Cardiac muscle cell (in vitro differentiated cells and primary cell): ENCODE data around the gene POU2AF3. TPM values are rescaled to one million over a fixed set of nuclear protein-coding genes. Genes with fewer than 3 reads are reported as not detected.

Experiments
- DNase-seq, 2 donors: peaks; one replicate each; pipeline versions ENCODE4 v3.0.0 to v3.0.0-alpha.2; 2010 to 2017; ENCODE audit warnings: low read depth in 1 of 2, low spot score in 1 of 2
- H3K27ac ChIP-seq: fragments of 200-600 bp; sonication (generic); 2 replicates; pipeline ENCODE4 v1.5.1; 2016
- H3K27me3 ChIP-seq: fragments of 200-600 bp; sonication (generic); 2 replicates; pipeline ENCODE4 v1.6.0; 2016; ENCODE audit warnings: control low read depth
- H3K36me3 ChIP-seq: fragments of 200-600 bp; sonication (generic); 2 replicates; pipeline ENCODE4 v1.5.1; 2016; ENCODE audit warnings: control low read depth
- H3K4me1 ChIP-seq: fragments of 200-600 bp; sonication (generic); 2 replicates; pipeline ENCODE4 v1.8.1; 2017; ENCODE audit warnings: low read depth, mild to moderate bottlenecking, mixed run types
- H3K4me3 ChIP-seq: fragments of 200-600 bp; sonication (generic); 2 replicates; pipeline ENCODE4 v1.5.1; 2016; ENCODE audit warnings: mild to moderate bottlenecking
- H3K9me3 ChIP-seq: fragments of 200-600 bp; sonication (generic); 2 replicates; pipeline ENCODE4 v1.5.1; 2017; ENCODE audit warnings: low read depth, mild to moderate bottlenecking, control low read depth
- polyA plus RNA-seq: library from polyadenylated mRNA; unstranded; fragments of >200 nt; fragmentation: Nextera tagmentation; extraction: Ambion mirVana; gene quantifications from 2 replicates; pipeline ENCODE4 v1.2.1, GENCODE V29; 2016
- total RNA-seq: library from RNA; depleted of rRNA; stranded (reverse); fragments of >200 nt; gene quantifications from 2 replicates; pipeline ENCODE4 v1.2.3, GENCODE V29; 2016
- TF ChIP-seq, protein P1 (sequence below): IDR thresholded peaks from 2 replicates; pipeline ENCODE4 v1.5.1; 2012; ENCODE audit warnings: low read depth, mild to moderate bottlenecking, low read length

Gene POU2AF3
- total and polyA plus RNA-seq, 2 experiments from 2014 or later = 0.36 to 0.83 TPM

DNA sequence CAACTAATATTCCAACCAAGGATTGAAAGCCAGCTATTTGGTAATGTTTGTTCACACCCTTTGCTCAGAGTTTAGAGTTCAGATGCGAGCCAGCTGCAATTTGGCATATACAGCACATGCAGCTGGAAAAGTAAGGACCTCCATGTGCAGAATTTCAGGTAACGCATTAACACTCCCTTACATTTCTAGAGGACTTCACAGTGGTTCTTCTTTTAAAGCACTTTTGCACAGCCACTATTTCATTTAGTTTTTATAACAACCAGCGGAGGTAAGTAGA, 3.4 kb downstream of the POU2AF3 start:
- H3K36me3 ChIP-seq = no peaks in the 10 kb centered on the region
- H3K4me1 ChIP-seq = no peaks in the 10 kb centered on the region
- no peaks in the 10 kb centered on the region for H3K9me3 ChIP-seq
- H3K27me3 ChIP-seq = peaks cover 55% of the 10 kb centered on the region
- no peak for DNase-seq
- TF ChIP-seq, protein P1, sequence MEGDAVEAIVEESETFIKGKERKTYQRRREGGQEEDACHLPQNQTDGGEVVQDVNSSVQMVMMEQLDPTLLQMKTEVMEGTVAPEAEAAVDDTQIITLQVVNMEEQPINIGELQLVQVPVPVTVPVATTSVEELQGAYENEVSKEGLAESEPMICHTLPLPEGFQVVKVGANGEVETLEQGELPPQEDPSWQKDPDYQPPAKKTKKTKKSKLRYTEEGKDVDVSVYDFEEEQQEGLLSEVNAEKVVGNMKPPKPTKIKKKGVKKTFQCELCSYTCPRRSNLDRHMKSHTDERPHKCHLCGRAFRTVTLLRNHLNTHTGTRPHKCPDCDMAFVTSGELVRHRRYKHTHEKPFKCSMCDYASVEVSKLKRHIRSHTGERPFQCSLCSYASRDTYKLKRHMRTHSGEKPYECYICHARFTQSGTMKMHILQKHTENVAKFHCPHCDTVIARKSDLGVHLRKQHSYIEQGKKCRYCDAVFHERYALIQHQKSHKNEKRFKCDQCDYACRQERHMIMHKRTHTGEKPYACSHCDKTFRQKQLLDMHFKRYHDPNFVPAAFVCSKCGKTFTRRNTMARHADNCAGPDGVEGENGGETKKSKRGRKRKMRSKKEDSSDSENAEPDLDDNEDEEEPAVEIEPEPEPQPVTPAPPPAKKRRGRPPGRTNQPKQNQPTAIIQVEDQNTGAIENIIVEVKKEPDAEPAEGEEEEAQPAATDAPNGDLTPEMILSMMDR = no peak
- H3K4me3 ChIP-seq = no peak overlapping the region
- no peak overlapping the region for H3K27ac ChIP-seq

DNA sequence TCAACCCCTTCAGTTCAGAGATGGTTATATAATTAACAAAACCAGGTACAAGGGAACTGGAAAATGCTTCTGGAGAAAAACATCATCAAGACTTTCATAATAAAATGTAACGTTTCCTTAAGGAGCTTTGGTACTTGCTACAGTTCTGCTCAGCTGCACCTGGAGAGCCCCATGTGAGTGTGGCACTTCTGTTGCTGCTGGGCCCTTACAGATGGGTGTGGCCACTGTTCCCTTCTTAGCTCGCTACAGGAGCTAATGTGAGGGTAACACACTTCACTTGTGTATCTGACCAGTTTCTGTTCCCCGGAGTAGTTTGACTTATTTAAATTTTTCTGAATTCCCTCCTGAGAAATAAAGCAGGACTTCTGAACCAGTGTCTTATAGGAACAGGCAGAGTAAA, 4.0 kb downstream of the POU2AF3 start:
- Histone ChIP-seq H3K9me3 (no peaks in the 10 kb centered on the region), H3K27me3 (peaks cover 51% of the 10 kb centered on the region)
- TF ChIP-seq, protein P1 = no peak

DNA sequence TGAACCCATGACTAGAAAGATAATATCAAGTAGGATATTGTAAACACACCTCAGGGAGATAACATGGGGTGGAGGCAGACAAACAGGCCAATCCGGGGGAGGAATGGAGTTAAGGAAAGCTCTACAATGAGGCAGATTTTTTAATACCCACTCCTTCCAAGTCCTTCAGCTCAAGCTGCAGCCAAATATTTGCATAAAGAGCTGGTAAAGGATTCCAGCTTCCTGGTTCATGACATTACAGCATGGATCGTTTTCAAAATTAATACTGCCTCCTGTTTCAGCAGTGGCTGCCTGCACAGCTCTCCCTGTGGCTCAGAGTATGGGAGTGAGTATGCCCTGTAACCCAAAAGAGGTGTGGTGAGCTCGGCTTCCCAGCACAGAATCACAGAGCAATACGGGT, 5.1 kb downstream of the POU2AF3 start:
- DNase-seq = peak in 1 of 2 donors; percentile 9
- H3K9me3 ChIP-seq = no peaks in the 10 kb centered on the region
- no peak overlapping the region for H3K27ac ChIP-seq
- H3K36me3 ChIP-seq = no peaks in the 10 kb centered on the region
- peaks cover 39% of the 10 kb centered on the region for H3K27me3 ChIP-seq
- no peak overlapping the region for H3K4me3 ChIP-seq
- TF ChIP-seq, protein P1 = no peak
- no peaks in the 10 kb centered on the region for H3K4me1 ChIP-seq

More for the DNA sequence above, 4.0 kb downstream of the POU2AF3 start:
- no peak overlapping the region for H3K4me3 ChIP-seq
- no peaks in the 10 kb centered on the region for H3K36me3 ChIP-seq
- DNase-seq = no peak
- no peak overlapping the region for H3K27ac ChIP-seq
- no peaks in the 10 kb centered on the region for H3K4me1 ChIP-seq

DNA sequence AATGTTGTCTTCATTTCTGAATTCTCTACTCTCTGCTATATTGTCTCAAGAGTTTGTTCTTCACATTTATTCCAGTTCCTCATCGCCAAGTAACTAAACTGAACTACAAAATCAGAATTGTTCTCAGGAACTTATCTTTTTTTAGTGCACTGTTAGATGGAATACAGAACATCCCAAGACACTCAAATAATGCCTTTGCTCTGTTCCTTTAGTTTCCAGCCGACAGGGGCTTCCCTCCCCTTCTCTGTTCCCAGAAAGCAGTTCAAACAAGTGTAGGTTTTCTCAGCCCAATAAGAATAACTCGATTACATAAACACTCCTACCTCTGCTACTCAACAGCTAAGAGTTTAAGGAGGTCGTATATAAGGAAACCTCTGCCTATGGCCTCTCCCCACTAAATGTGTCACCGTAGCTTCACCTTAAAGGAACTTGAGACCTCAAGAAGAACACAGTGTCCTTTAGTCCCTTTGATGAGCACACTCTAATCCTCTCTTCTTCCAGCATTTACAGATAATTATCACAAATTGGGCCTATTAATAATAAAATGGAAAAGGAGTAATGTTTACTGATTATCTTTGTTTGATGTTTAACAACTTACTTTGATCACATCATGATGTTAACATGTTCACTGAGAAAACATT, 6.9 kb downstream of the POU2AF3 start:
- H3K9me3 ChIP-seq = no peaks in the 10 kb centered on the region
- H3K27me3 ChIP-seq = peaks cover 25% of the 10 kb centered on the region
- H3K4me3 ChIP-seq = no peak overlapping the region
- H3K4me1 ChIP-seq = no peaks in the 10 kb centered on the region
- TF ChIP-seq, protein P1 = no peak
- H3K36me3 ChIP-seq = no peaks in the 10 kb centered on the region
- no peak for DNase-seq
- H3K27ac ChIP-seq = no peak overlapping the region

DNA sequence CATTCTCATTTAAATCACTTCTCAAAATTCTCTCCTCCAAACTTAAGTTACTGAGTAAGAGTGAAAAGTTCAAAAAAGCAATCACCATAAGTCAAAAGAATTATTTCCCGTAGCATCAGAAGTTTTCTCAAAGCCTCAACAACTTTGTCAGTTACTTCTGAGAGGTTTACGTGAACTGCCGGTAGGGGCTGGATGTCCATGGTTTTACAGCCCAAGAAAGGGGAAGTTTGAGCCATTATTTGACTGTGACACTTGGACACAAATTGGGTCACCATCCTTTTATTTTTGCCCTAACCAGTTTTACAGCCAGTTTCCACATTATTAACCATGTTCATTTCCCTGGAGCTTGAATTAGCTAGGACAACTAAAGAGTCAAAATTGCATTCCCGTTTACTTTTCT, 7.5 kb downstream of the POU2AF3 start:
- H3K36me3 ChIP-seq = no peaks in the 10 kb centered on the region
- H3K4me3 ChIP-seq = no peak overlapping the region
- no peak for DNase-seq
- H3K4me1 ChIP-seq = no peaks in the 10 kb centered on the region
- H3K27ac ChIP-seq = no peak overlapping the region
- H3K27me3 ChIP-seq = peaks cover 19% of the 10 kb centered on the region
- no peaks in the 10 kb centered on the region for H3K9me3 ChIP-seq
- TF ChIP-seq, protein P1 = no peak
